K562 (cell line): Measurements from ENCODE around the gene SPTBN4. TPM values are rescaled to one million over a fixed set of nuclear protein-coding genes. Genes with fewer than 3 reads are reported as not detected.

Experiments used
- CBFA2T2 ChIP-seq: fragments of 450-650 bp; conservative IDR thresholded peaks from 2 replicates; pipeline ENCODE4 v1.6.1; 2017; ENCODE audit warnings: mild to moderate bottlenecking
- CTCF ChIP-seq, 3 experiments: IDR thresholded peaks in 2 of 3; conservative IDR thresholded peaks in 1 of 3; 2 replicates each; pipeline ENCODE4 v1.5.1; 2011 to 2012; ENCODE audit warnings: low read length in 3 of 3, mild to moderate bottlenecking in 3 of 3, control low read depth in 2 of 3, improper control_type of control experiment in 1 of 3, inconsistent platforms in 1 of 3, low read depth in 1 of 3, mixed read lengths in 1 of 3, moderate library complexity in 1 of 3; ENCODE audit not compliant: insufficient read depth in 2 of 3
- GABPB1 ChIP-seq: sonication (generic); formaldehyde crosslinking; IDR thresholded peaks from 2 replicates; pipeline ENCODE4 v1.8.0; 2022; ENCODE audit warnings: mild to moderate bottlenecking, missing genetic modification reagents
- JUN ChIP-seq, 2 experiments: sonication (generic) in 1 of 2; formaldehyde crosslinking in 1 of 2; IDR thresholded peaks; 2 replicates each; pipeline versions ENCODE4 v1.6.1 to v1.8.0; 2012 to 2022; ENCODE audit warnings: borderline replicate concordance in 2 of 2, mild to moderate bottlenecking in 2 of 2, improper control_type of control experiment in 1 of 2, low read depth in 1 of 2, low read length in 1 of 2, missing genetic modification reagents in 1 of 2
- JUND ChIP-seq, 2 experiments: IDR thresholded peaks; 2 replicates in 1 of 2; 3 replicates in 1 of 2; pipeline ENCODE4 v1.6.1; 2011; ENCODE audit warnings: borderline replicate concordance in 2 of 2, low read depth in 2 of 2, low read length in 2 of 2, improper control_type of control experiment in 1 of 2, missing biosample characterization in 1 of 2, missing genetic modification characterization in 1 of 2, missing genetic modification reagents in 1 of 2
- KHSRP ChIP-seq: fragments of 450-650 bp; IDR thresholded peaks from 2 replicates; pipeline ENCODE4 v1.6.1; 2017
- POLR2AphosphoS2 ChIP-seq: IDR thresholded peaks from 2 replicates; pipeline ENCODE4 v1.6.1; 2012; ENCODE audit warnings: low read length, improper control_type of control experiment
- PREB ChIP-seq: sonication (generic); formaldehyde crosslinking; IDR thresholded peaks from 2 replicates; pipeline ENCODE4 v1.8.1; 2023; ENCODE audit warnings: mild to moderate bottlenecking, missing genetic modification reagents
- RCOR1 ChIP-seq, 2 experiments: IDR thresholded peaks; 2 replicates each; pipeline ENCODE4 v1.6.1; 2012; ENCODE audit warnings: low read depth in 2 of 2, low read length in 2 of 2, borderline replicate concordance in 1 of 2, improper control_type of control experiment in 1 of 2
- RREB1 ChIP-seq: fragments of 250-450 bp; sonication (Bioruptor Pico); IDR thresholded peaks from 2 replicates; pipeline ENCODE4 v1.4.0; 2020
- SIN3B ChIP-seq: fragments of 450-650 bp; IDR thresholded peaks from 2 replicates; pipeline ENCODE4 v1.6.1; 2017; ENCODE audit warnings: low read depth, mild to moderate bottlenecking, moderate library complexity
- SMAD3 ChIP-seq: fragments of 450-650 bp; formaldehyde crosslinking; conservative IDR thresholded peaks from 2 replicates; pipeline ENCODE4 v1.4.0; 2020; ENCODE audit warnings: mild to moderate bottlenecking
- ZKSCAN1 ChIP-seq: fragments of 150-350 bp; IDR thresholded peaks from 2 replicates; pipeline ENCODE4 v1.6.1; 2016; ENCODE audit warnings: low read depth, low read length
- ZNF121 ChIP-seq: sonication (generic); formaldehyde crosslinking; conservative IDR thresholded peaks from 2 replicates; pipeline ENCODE4 v1.8.0; 2022; ENCODE audit warnings: missing genetic modification reagents
- ZNF280B ChIP-seq: fragments of 250-450 bp; sonication (Bioruptor Pico); IDR thresholded peaks from 2 replicates; pipeline ENCODE4 v1.5.1; 2021; ENCODE audit warnings: mild to moderate bottlenecking
- ZNF311 ChIP-seq: fragments of 250-450 bp; sonication (Bioruptor Pico); IDR thresholded peaks from 2 replicates; pipeline ENCODE4 v1.4.0; 2020; ENCODE audit warnings: mild to moderate bottlenecking, moderate library complexity
- ZNF780A ChIP-seq: fragments of 250-450 bp; sonication (Bioruptor Pico); IDR thresholded peaks from 2 replicates; pipeline ENCODE4 v1.5.0; 2021; ENCODE audit warnings: mild to moderate bottlenecking
- polyA plus RNA-seq, 8 experiments: library from polyadenylated mRNA; depleted of rRNA in 4 of 8; stranded (reverse) in 5 of 8; unstranded in 3 of 8; fragments of >200 nt; fragmentation: Nextera tagmentation in 2 of 8; fragmentation: Illumina TruSeq in 1 of 8; extraction: Ambion mirVana in 2 of 8; extraction: Trizol in 1 of 8; gene quantifications; 2 replicates each; pipeline versions ENCODE4 v1.2.1 to v1.2.3, GENCODE V29; 2011 to 2014; ENCODE audit warnings: inconsistent platforms in 1 of 8, missing spikeins in 1 of 8
- total RNA-seq, 7 experiments: library from RNA; depleted of rRNA in 6 of 7; stranded (reverse); fragments of >200 nt in 6 of 7; fragmentation: Illumina TruSeq in 2 of 7; extraction: Trizol in 2 of 7; gene quantifications; 2 replicates each; pipeline versions ENCODE4 v1.2.1 to v1.2.3, GENCODE V29; 2011 to 2021; ENCODE audit warnings: low replicate concordance in 1 of 7

SPTBN4 gene
- total and polyA plus RNA-seq, 9 of the 15 experiments (the other 6 are each of a cell fraction or from before 2014, with no cell fraction given), result 0.01 to 1.5 (median 0.86) TPM

GRCh38 chr19:40524133-40524549, 57.3 kb downstream of the SPTBN4 start (continued):
- TF ChIP-seq JUN (IDR thresholded peaks at IDR 0.05; ENCODE audit: borderline replicate concordance, low read depth, low read length), result no peak
- TF ChIP-seq JUN (CRISPR knock-in tag; IDR thresholded peaks at IDR 0.05; ENCODE audit: borderline replicate concordance), result no peak
- no peak for TF ChIP-seq PREB (CRISPR knock-in tag)
- TF ChIP-seq RREB1, result no peak
- no peak for TF ChIP-seq ZNF780A (CRISPR knock-in tag)
- TF ChIP-seq POLR2AphosphoS2, result no peak
- no peak for TF ChIP-seq GABPB1 (CRISPR knock-in tag)
- TF ChIP-seq RCOR1 (IDR thresholded peaks at IDR 0.05; ENCODE audit: borderline replicate concordance in 1 of 2, low read depth in 2 of 2, low read length in 2 of 2), result peak in 1 of 2 experiments; percentile 77; a peak in 2 of 4 replicates
- peak; percentile 95 for TF ChIP-seq ZNF121 (CRISPR knock-in tag)
- no peak for TF ChIP-seq KHSRP
- TF ChIP-seq SIN3B, result no peak
- no peak for TF ChIP-seq ZNF311 (CRISPR knock-in tag)
- TF ChIP-seq CBFA2T2, result peak; percentile 35; the same call in 1 of the 2 replicates
- TF ChIP-seq SMAD3 (CRISPR knock-in tag), result no peak
- no peak; the same call in none of the 2 replicates for TF ChIP-seq JUND (IDR thresholded peaks at IDR 0.05; ENCODE audit: borderline replicate concordance, low read depth, low read length)
- TF ChIP-seq JUND (tag; IDR thresholded peaks at IDR 0.05; ENCODE audit: borderline replicate concordance, low read depth, low read length), result peak; percentile 70; the same call in 2 of the 3 replicates
- no peak for TF ChIP-seq ZKSCAN1
- TF ChIP-seq CTCF (IDR thresholded peaks at IDR 0.05 in 2 of 3, conservative IDR thresholded peaks at IDR 0.05 in 1 of 3; ENCODE audit: insufficient read depth in 2 of 3, low read depth in 1 of 3, low read length in 3 of 3), result no peak
- TF ChIP-seq ZNF280B (CRISPR knock-in tag), result no peak
